ENCODE measurements around the gene FAM83C.

Gene FAM83C

DNA sequence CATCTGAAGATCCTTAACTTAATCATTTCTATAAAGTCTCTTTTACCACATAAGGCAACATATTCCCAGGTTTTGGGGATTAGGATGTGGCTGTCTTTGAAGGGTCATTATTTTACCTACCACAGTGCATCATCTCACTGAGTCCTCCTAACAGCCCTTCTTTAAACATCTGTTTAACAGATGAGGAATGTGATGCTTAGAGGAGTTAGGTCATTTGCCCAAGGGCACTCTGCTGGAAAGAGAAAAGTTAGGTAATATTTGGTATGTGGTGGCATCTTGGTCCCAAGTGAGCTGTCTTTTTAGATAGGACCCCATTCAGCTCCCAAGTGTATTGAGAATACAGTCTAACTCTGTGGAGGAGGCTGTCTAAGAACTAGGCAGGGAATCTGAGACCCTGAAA, 54.7 kb downstream of the FAM83C start:
- Histone ChIP-seq H3K4me3 (ENCODE audit: insufficient read length, low read depth) (no peak overlapping the region), H3K36me3 (ENCODE audit: insufficient read depth, insufficient read length, low read length) (no peaks in the 10 kb centered on the region), H3K9me3 (ENCODE audit: insufficient read depth, low read length) (peaks cover 7% of the 10 kb centered on the region), H3K27me3 (ENCODE audit: insufficient read depth, insufficient read length) (peaks cover 4% of the 10 kb centered on the region), H3K4me1 (ENCODE audit: insufficient read depth, insufficient read length) (peaks cover 11% of the 10 kb centered on the region), H3K9ac (ENCODE audit: insufficient read length, low read depth) (no peak overlapping the region)
- no peak for DNase-seq (ENCODE audit: low read depth, low spot score)
- no peak for TF ChIP-seq SUZ12 (IDR thresholded peaks at IDR 0.05; ENCODE audit: extremely low read depth, insufficient read depth, insufficient read length)
- TF ChIP-seq YY1 (IDR thresholded peaks at IDR 0.05; ENCODE audit: insufficient read depth, insufficient read length) = no peak
- TF ChIP-seq ZNF274 (IDR thresholded peaks at IDR 0.05; ENCODE audit: low read depth, low read length) = no peak

GRCh38 chr20:35235881-35236280, 56.3 kb downstream of the FAM83C start:
- Histone ChIP-seq H3K9me3 (ENCODE audit: insufficient read depth, low read length) (peaks cover 7% of the 10 kb centered on the region), H3K4me1 (ENCODE audit: insufficient read depth, insufficient read length) (peaks cover 5% of the 10 kb centered on the region), H3K36me3 (ENCODE audit: insufficient read depth, insufficient read length, low read length) (no peaks in the 10 kb centered on the region), H3K4me3 (ENCODE audit: insufficient read length, low read depth) (no peak overlapping the region), H3K9ac (ENCODE audit: insufficient read length, low read depth) (no peak overlapping the region), H3K27me3 (ENCODE audit: insufficient read depth, insufficient read length) (peaks cover 4% of the 10 kb centered on the region)
- no peak for TF ChIP-seq YY1 (IDR thresholded peaks at IDR 0.05; ENCODE audit: insufficient read depth, insufficient read length)
- TF ChIP-seq ZNF274 (IDR thresholded peaks at IDR 0.05; ENCODE audit: low read depth, low read length) = no peak
- DNase-seq (ENCODE audit: low read depth, low spot score) = no peak

Data from NT2/D1 (cell line).